Ascending aorta (tissue), 2 donors: ENCODE data around the gene GLUD2. TPM values are rescaled to one million over a fixed set of nuclear protein-coding genes. Genes with fewer than 3 reads are reported as not detected.

Experiments used
- DNase-seq, 2 donors: peaks; one replicate each; pipeline ENCODE4 v3.0.0-alpha.2; 2019; ENCODE audit warnings: low spot score in 2 of 2
- H3K27ac ChIP-seq, 2 donors: fragments of 200-600 bp; sonication (generic); one replicate each; pipeline ENCODE4 v1.5.1; 2016 to 2017; ENCODE audit warnings: mild to moderate bottlenecking in 1 of 2
- H3K27me3 ChIP-seq: fragments of 200-600 bp; sonication (generic); one replicate; pipeline ENCODE4 v1.5.1; 2017
- H3K36me3 ChIP-seq, 2 donors: fragments of 200-600 bp; sonication (generic); one replicate each; pipeline ENCODE4 v1.5.1; 2016
- H3K4me1 ChIP-seq, 2 donors: fragments of 200-600 bp; sonication (generic); one replicate each; pipeline ENCODE4 v1.5.1; 2016 to 2017; ENCODE audit warnings: mild to moderate bottlenecking in 1 of 2
- H3K4me3 ChIP-seq, 2 donors: fragments of 200-600 bp; sonication (generic); one replicate each; pipeline ENCODE4 v1.5.1; 2016 to 2017; ENCODE audit warnings: mild to moderate bottlenecking in 1 of 2
- H3K9me3 ChIP-seq, 2 donors: fragments of 200-600 bp; sonication (generic); one replicate each; pipeline ENCODE4 v1.5.1; 2016
- intact Hi-C: fragments of 100-400 bp; cut with DNase I; formaldehyde crosslinking; loops from one replicate; pipeline ENCODE4 v1.15.1; 2023
- total RNA-seq: library from RNA; depleted of rRNA; stranded (reverse); fragments of >200 nt; gene quantifications from one replicate; pipeline ENCODE4 v1.1.0, GENCODE V29; 2016
- TF ChIP-seq, protein P1 (sequence below), 3 experiments: fragments of 200-600 bp in 2 of 3; fragments of 450-650 bp in 1 of 3; sonication (generic) in 2 of 3; IDR thresholded peaks; one replicate each; pipeline ENCODE4 v1.5.1; 2016 to 2019; ENCODE audit warnings: antibody characterized with exemption in 3 of 3, mild to moderate bottlenecking in 1 of 3, moderate library complexity in 1 of 3

The GLUD2 gene
- total RNA-seq, 1 donor from 2014 or later = 2.1 TPM

GRCh38 chrX:121032531-121032930 lies 14.9 kb upstream of the GLUD2 start:
- H3K27me3 ChIP-seq = no peaks in the 10 kb centered on the region
- H3K4me1 ChIP-seq = no peaks in the 10 kb centered on the region
- intact Hi-C loops = no loop called here
- no peaks in the 10 kb centered on the region for H3K9me3 ChIP-seq
- no peak overlapping the region for H3K27ac ChIP-seq
- H3K4me3 ChIP-seq = no peak overlapping the region
- DNase-seq = no peak
- H3K36me3 ChIP-seq = no peaks in the 10 kb centered on the region
- TF ChIP-seq, protein P1, sequence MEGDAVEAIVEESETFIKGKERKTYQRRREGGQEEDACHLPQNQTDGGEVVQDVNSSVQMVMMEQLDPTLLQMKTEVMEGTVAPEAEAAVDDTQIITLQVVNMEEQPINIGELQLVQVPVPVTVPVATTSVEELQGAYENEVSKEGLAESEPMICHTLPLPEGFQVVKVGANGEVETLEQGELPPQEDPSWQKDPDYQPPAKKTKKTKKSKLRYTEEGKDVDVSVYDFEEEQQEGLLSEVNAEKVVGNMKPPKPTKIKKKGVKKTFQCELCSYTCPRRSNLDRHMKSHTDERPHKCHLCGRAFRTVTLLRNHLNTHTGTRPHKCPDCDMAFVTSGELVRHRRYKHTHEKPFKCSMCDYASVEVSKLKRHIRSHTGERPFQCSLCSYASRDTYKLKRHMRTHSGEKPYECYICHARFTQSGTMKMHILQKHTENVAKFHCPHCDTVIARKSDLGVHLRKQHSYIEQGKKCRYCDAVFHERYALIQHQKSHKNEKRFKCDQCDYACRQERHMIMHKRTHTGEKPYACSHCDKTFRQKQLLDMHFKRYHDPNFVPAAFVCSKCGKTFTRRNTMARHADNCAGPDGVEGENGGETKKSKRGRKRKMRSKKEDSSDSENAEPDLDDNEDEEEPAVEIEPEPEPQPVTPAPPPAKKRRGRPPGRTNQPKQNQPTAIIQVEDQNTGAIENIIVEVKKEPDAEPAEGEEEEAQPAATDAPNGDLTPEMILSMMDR (IDR thresholded peaks at IDR 0.05) = no peak

- Histone ChIP-seq H3K4me3 (no peak overlapping the region), H3K36me3 (no peaks in the 10 kb centered on the region), H3K27me3 (no peaks in the 10 kb centered on the region), H3K4me1 (no peaks in the 10 kb centered on the region), H3K9me3 (no peaks in the 10 kb centered on the region), H3K27ac (no peak overlapping the region)
- DNase-seq = no peak
- intact Hi-C loops = no loop called here
- TF ChIP-seq, protein P1 (IDR thresholded peaks at IDR 0.05) = no peak
Observed at GRCh38 chrX:121036137-121036536, 11.3 kb upstream of the GLUD2 start.

DNA sequence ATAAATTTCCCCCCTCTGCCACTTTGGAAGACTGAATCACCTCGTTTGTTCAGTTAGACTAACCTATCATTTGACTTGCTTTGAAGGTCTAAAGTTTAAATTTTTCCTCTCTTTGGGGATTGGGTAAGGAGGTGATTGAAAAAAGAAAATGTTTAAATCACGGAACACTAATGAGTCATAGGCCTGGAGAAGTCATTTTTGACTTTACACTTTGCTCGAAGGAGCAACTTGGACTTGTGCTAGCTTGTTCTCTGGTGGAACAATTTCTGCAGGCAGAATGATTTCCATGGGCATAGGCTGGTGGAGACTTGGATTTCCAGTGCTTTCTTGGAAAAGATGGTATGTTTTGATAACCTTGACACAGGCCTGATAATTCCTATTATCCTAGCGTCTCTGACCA lies 10.5 kb upstream of the GLUD2 start:
- no peaks in the 10 kb centered on the region for H3K27me3 ChIP-seq
- TF ChIP-seq, protein P1 (IDR thresholded peaks at IDR 0.05) = no peak
- intact Hi-C loops = no loop called here
- no peak overlapping the region for H3K4me3 ChIP-seq
- no peak overlapping the region for H3K27ac ChIP-seq
- no peaks in the 10 kb centered on the region for H3K4me1 ChIP-seq
- no peak for DNase-seq
- no peaks in the 10 kb centered on the region for H3K9me3 ChIP-seq
- no peaks in the 10 kb centered on the region for H3K36me3 ChIP-seq

GRCh38 chrX:121050781-121051180 lies 3.4 kb downstream of the GLUD2 start:
- no peaks in the 10 kb centered on the region for H3K27me3 ChIP-seq
- H3K9me3 ChIP-seq = no peaks in the 10 kb centered on the region
- no peak for DNase-seq
- no peaks in the 10 kb centered on the region for H3K4me1 ChIP-seq
- no peak overlapping the region for H3K27ac ChIP-seq
- H3K36me3 ChIP-seq = no peaks in the 10 kb centered on the region
- intact Hi-C loops = no loop called here
- TF ChIP-seq, protein P1 (IDR thresholded peaks at IDR 0.05) = no peak
- H3K4me3 ChIP-seq = no peak overlapping the region

- intact Hi-C loops = no loop called here
- Histone ChIP-seq H3K36me3 (no peaks in the 10 kb centered on the region), H3K4me1 (no peaks in the 10 kb centered on the region), H3K4me3 (no peak overlapping the region), H3K27me3 (no peaks in the 10 kb centered on the region), H3K27ac (no peak overlapping the region), H3K9me3 (no peaks in the 10 kb centered on the region)
- TF ChIP-seq, protein P1 (IDR thresholded peaks at IDR 0.05) = no peak
- no peak for DNase-seq
Observed at GRCh38 chrX:121052122-121052521, 4.7 kb downstream of the GLUD2 start.

- DNase-seq = no peak
- H3K27ac ChIP-seq = no peak overlapping the region
- no peaks in the 10 kb centered on the region for H3K27me3 ChIP-seq
- H3K9me3 ChIP-seq = peaks cover 0 to 7% of the 10 kb centered on the region in 2 donors
- H3K4me1 ChIP-seq = no peaks in the 10 kb centered on the region
- H3K36me3 ChIP-seq = no peaks in the 10 kb centered on the region
- intact Hi-C loops = no loop called here
- no peak overlapping the region for H3K4me3 ChIP-seq
- TF ChIP-seq, protein P1 (IDR thresholded peaks at IDR 0.05) = no peak
Observed at GRCh38 chrX:121062289-121062688, 14.9 kb downstream of the GLUD2 start.
